ENCODE data around the gene ING5. TPM values are rescaled to one million over a fixed set of nuclear protein-coding genes. Genes with fewer than 3 reads are reported as not detected.

ING5 gene
- total RNA-seq, 2 donors from 2014 or later: 21.9 to 32.7 TPM

DNA sequence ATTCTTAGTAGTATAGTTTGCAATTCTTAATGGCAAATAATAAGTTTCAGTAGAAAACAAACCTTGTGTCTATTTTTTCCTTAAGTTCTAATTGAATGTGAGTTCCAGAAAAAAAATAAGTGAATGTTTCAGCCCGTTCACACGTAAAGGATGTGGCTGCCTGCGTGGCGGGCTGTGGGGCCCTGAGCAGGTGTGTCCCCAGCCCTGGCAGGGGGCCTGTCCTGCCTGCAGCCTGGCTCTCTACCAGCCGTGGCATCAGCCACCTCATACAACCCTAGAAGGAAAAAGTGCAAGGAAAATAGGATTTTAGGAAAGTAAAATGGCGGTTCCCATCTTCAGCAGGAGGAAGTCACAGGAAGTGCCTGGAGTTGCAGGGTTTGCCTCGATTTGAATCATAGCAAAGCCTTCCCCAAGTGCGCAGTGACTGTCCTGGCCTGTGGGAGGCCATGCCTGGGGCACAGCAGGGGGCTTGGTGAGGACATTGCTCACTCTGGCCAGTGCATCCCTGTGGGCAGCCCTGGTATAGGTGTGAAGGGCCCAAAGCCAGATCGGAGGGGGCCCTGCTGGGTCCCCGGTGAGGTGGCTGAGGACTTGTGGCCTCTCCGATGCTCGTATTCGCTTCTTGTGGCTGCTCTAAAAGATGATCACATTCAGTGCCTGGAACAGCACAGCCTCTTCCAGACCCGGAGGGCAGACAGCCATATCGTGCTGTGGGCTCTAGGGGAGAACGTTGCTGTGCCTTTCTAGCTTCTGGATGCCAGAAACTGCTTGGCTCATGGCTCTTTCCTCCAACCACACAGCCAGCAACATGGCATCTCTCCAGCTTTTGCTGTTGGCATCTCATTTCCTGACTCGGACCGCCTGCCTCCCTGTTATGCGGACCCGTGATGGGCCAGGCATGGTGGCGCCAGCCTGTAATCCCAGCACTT, 27.8 kb upstream of the ING5 start:
- Histone ChIP-seq H3K36me3 (peaks cover 43% of the 10 kb centered on the region), H3K4me3 (no peak overlapping the region), H3K4me1 (no peaks in the 10 kb centered on the region), H3K9me3 (no peaks in the 10 kb centered on the region), H3K27me3 (no peaks in the 10 kb centered on the region), H3K27ac (no peak overlapping the region)
- no peak for DNase-seq (ENCODE audit: low spot score)
- TF ChIP-seq, protein P1, sequence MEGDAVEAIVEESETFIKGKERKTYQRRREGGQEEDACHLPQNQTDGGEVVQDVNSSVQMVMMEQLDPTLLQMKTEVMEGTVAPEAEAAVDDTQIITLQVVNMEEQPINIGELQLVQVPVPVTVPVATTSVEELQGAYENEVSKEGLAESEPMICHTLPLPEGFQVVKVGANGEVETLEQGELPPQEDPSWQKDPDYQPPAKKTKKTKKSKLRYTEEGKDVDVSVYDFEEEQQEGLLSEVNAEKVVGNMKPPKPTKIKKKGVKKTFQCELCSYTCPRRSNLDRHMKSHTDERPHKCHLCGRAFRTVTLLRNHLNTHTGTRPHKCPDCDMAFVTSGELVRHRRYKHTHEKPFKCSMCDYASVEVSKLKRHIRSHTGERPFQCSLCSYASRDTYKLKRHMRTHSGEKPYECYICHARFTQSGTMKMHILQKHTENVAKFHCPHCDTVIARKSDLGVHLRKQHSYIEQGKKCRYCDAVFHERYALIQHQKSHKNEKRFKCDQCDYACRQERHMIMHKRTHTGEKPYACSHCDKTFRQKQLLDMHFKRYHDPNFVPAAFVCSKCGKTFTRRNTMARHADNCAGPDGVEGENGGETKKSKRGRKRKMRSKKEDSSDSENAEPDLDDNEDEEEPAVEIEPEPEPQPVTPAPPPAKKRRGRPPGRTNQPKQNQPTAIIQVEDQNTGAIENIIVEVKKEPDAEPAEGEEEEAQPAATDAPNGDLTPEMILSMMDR (IDR thresholded peaks at IDR 0.05): no peak

DNA sequence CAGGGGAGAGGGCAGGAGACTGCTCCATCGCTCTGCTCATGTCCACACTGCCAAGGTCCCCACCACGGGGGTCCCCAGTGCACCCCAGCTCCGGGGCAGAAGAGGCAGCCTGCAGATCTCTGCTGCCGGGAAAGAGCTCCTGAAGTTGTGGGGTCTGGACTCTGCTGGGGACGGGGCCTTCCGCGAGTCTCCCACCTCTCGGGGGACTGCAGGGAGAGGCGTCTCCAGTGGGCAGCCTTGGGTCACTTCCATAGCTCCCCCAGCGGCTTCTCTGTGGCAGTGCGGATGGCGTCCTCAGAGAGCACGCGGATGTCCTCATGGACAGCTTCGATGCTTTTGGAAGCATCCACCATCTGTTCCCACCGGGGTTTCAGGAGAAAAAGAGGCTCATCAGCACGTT, 26.0 kb upstream of the ING5 start:
- H3K4me3 ChIP-seq: no peak overlapping the region
- TF ChIP-seq, protein P1 (IDR thresholded peaks at IDR 0.05): no peak
- H3K36me3 ChIP-seq: peaks cover 32% of the 10 kb centered on the region
- H3K4me1 ChIP-seq: peaks cover 0 to 3% of the 10 kb centered on the region in 2 donors
- H3K27me3 ChIP-seq: no peaks in the 10 kb centered on the region
- no peak overlapping the region for H3K27ac ChIP-seq
- no peaks in the 10 kb centered on the region for H3K9me3 ChIP-seq
- no peak for DNase-seq (ENCODE audit: low spot score)

DNA sequence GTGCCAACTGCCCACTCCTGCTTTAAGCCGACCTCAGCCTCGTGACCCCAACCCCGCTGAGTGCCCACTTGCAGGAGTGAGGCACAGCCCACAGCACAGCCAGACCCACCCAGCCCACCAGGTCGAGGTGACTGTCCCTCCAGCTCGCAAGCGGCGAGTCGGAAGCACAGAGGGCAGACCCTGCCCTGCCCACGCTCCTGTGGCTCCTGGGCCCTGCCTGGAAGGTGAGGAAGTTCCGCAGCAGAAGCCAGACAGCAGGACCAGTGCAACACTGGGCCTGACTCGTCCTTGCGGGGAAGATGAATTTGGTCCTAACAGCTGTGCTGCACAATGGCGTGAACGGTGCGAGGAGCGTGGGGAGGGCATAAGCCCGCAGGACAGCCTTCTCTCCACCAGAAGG, 25.2 kb upstream of the ING5 start:
- TF ChIP-seq, protein P1 (IDR thresholded peaks at IDR 0.05): no peak
- no peaks in the 10 kb centered on the region for H3K27me3 ChIP-seq
- peaks cover 0 to 11% of the 10 kb centered on the region in 2 donors for H3K4me1 ChIP-seq
- no peak overlapping the region for H3K4me3 ChIP-seq
- peaks cover 25% of the 10 kb centered on the region for H3K36me3 ChIP-seq
- no peaks in the 10 kb centered on the region for H3K9me3 ChIP-seq
- H3K27ac ChIP-seq: no peak overlapping the region
- DNase-seq (ENCODE audit: low spot score): no peak

DNA sequence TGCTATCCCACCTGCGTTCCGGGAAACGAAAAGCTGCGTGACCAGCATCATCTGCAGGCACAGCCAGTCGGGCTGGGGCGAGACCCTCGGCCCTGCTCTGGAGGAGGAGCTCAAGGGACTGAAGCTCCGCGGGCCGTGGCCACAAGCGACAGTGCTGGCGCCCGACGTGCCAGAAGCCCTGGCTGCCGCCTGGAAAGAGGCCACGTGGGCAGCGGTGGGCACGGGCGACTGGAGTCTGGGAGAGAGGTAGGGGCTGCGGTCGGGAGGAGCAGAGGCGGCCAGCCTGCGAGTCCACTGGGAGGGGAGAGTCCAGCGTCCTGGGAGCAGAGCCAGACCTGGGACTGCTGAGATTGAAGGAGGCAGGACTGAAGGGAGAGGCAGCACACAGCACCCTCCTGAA, 24.4 kb upstream of the ING5 start:
- Histone ChIP-seq H3K27ac (no peak overlapping the region), H3K4me3 (no peak overlapping the region), H3K27me3 (no peaks in the 10 kb centered on the region), H3K9me3 (no peaks in the 10 kb centered on the region), H3K36me3 (peaks cover 18% of the 10 kb centered on the region), H3K4me1 (peaks cover 0 to 12% of the 10 kb centered on the region in 2 donors)
- no peak for DNase-seq (ENCODE audit: low spot score)
- TF ChIP-seq, protein P1 (IDR thresholded peaks at IDR 0.05): no peak

DNA sequence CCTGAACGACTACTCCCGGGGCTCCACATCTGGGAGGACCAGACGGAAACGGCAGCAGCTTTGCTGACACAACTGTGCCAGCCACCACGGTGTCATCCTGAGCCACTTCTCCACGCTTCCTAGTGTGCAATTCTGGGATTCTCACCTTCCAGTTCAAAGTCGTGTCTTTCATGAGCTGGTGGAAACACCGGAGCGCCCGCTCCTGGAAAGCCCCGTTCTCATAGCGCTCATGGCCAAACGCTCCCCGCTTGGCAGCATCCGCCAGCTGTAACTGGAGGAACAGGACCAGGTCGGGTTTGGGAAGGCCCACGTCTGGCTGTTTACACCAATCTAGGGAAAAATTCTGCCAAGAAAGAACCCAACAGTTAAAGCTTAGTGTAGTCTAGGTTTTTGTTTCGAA, 23.5 kb upstream of the ING5 start:
- TF ChIP-seq, protein P1 (IDR thresholded peaks at IDR 0.05): no peak
- H3K36me3 ChIP-seq: peaks cover 13% of the 10 kb centered on the region
- no peak for DNase-seq (ENCODE audit: low spot score)

More for the DNA sequence above, 23.5 kb upstream of the ING5 start:
- no peak overlapping the region for H3K4me3 ChIP-seq
- H3K9me3 ChIP-seq: no peaks in the 10 kb centered on the region
- no peaks in the 10 kb centered on the region for H3K27me3 ChIP-seq
- no peak overlapping the region for H3K27ac ChIP-seq
- peaks cover 0 to 12% of the 10 kb centered on the region in 2 donors for H3K4me1 ChIP-seq
